Astrocyte of the spinal cord (primary cell): ENCODE data around the gene PRRT1B.

Experiments
- DNase-seq: peaks from one replicate; pipeline ENCODE4 v3.0.0; 2011; ENCODE audit warnings: low read depth, low spot score
- H3K4me3 ChIP-seq: 2 replicates; pipeline ENCODE4 v1.5.1; 2011; ENCODE audit warnings: low read depth, mild to moderate bottlenecking, low read length, moderate library complexity
- in situ Hi-C: cut with HindIII; loops from 2 replicates; pipeline ENCODE4 v1.10.0; 2017; ENCODE audit warnings: low sequenced_read_pairs
- TF ChIP-seq, protein P1 (sequence below): IDR thresholded peaks from 2 replicates; pipeline ENCODE4 v1.5.1; 2012; ENCODE audit warnings: low read depth, mild to moderate bottlenecking, low read length, inconsistent platforms

Gene PRRT1B

DNA sequence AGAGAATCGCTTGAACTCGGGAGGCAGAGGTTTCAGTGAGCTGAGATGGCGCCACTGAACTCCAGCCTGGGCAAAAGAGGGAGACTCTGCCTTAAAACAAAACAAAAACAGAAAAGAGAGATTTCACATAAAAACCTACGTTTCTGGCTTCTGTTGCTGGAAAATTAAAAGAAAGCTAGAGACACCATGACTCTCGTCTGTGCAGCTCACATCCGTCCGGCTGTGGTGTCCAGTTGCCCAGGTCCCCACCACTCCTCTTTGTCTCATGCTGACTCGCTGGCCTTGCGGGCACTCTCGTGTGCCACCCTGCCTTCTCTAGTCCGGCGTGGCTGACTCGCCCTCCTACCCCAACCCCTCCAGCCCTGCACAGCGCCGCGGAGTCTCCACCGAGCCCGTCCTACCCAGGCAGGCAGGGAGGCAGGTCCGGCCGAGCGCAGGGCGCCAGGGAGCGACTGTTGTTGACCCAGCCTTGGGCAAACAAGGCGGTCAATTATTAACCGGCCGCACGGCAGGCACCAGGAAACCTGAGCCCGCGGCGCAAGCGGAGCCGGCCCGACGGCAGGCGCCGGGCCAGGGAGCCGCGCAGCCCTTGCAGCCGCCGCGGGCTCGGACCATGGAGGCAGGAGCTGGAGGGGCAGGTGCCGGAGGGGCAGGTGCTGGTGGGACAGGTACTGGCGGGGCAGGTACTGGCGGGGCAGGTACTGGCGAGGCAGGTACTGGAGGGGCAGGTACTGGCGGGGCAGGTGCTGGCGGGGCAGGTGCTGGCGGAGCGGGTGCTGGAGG, at the start of gene PRRT1B:
TSS of gene PRRT1B (plus strand) at position 521 of the 783 bp plus-strand sequence. CDS start at position 614, 93 bp downstream.
- DNase-seq = no peak
- H3K4me3 ChIP-seq = no peak within 1 kb of the TSS
- in situ Hi-C loops = no loop called here
- TF ChIP-seq, protein P1, sequence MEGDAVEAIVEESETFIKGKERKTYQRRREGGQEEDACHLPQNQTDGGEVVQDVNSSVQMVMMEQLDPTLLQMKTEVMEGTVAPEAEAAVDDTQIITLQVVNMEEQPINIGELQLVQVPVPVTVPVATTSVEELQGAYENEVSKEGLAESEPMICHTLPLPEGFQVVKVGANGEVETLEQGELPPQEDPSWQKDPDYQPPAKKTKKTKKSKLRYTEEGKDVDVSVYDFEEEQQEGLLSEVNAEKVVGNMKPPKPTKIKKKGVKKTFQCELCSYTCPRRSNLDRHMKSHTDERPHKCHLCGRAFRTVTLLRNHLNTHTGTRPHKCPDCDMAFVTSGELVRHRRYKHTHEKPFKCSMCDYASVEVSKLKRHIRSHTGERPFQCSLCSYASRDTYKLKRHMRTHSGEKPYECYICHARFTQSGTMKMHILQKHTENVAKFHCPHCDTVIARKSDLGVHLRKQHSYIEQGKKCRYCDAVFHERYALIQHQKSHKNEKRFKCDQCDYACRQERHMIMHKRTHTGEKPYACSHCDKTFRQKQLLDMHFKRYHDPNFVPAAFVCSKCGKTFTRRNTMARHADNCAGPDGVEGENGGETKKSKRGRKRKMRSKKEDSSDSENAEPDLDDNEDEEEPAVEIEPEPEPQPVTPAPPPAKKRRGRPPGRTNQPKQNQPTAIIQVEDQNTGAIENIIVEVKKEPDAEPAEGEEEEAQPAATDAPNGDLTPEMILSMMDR = no peak

DNA sequence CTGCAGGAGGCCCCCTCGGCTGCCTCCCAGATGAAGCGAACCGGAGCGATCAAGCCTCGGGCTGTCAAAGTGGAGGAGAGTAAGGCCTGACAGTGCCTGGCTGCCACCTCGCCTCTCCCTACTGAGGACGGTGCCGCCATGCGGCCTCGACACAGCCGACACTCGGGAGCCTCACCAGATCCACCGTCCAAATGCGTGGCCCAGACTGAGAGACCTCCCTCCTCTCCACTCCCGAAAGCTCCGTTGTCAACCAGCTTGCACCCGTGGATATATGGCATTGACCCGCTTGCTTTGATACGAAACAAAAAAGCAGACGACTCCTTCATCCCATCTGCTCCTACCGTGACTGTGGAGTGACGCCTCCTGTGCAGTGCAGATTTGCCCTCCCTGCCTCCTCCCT, 49.5 kb upstream of the PRRT1B start:
- no peak for DNase-seq
- TF ChIP-seq, protein P1 = no peak
- H3K4me3 ChIP-seq = no peak overlapping the region
- in situ Hi-C loops = no loop called here

DNA sequence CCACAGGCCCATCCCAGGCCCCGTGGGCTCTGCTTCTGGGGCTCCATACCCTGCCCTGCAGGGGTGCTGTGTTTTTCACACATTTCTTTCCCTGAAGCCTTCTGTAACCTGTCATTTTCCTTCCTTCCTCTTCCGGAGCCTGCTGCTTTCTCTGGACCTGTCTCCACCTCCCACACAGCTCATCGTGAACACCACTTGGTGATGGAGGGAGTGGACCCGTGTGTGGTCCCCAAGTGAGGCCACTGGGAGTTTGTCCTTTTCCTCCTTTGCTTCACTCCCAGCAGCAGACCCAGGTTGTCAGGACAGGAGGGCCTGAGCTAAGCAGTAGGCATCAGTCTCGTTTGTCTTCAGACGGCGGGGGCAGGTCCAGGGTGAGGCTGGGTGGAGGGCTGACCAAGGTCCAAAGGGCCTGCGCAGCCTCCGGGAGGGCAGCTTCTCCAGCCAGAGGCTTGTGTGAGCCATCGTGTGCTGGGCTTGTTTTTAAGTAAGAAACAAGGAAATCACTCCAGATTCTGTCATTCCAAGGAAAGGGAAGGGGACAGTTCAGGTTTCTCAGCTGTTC, 48.4 kb upstream of the PRRT1B start:
- TF ChIP-seq, protein P1 = no peak
- in situ Hi-C loops = no loop called here
- DNase-seq = no peak
- no peak overlapping the region for H3K4me3 ChIP-seq

DNA sequence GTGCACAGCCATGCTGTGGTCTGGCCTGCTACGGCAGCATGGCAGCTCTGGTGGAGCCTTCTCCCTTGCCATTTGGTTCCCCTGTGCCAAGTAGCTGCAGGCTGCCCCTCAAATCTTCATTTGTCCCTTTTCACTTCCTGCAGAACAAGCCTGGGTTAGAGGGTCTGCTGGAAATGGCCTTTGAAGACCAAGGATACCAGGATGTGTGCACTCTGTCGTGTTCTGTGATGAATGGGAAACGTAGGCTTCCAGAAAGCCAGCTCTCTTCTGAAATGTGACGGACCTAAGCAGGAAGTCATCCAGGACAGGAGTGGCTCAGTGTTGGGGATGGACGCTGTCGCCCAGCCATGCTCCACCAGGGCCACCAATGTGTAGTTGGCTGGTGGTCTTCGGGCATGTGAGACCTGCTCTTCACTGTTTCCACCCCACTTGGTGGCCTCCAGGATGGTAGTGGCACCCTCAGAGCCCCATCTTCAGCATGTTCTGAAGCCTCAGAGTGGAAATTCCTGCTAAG, 46.0 kb upstream of the PRRT1B start:
- in situ Hi-C loops = no loop called here
- no peak for DNase-seq
- TF ChIP-seq, protein P1 = no peak
- no peak overlapping the region for H3K4me3 ChIP-seq

DNA sequence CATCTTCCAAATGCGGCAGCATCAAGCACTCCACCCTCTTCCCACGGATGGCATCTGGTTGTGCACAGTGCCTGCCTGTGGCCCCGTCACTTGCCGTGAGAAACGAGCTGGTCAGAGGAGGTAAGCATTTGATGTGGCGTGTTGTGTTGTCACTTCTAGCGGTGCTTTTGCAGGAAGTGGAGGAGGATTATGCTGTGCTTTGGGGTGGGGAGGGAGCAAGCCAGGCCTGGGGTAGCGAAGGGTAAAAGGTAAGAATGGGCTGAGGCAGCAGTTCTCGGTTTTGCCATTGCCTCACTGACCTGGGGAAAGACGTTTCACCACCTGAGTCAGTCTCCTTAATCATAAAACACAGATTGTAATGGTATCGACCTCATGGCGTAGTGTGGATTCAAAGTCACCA, 44.9 kb upstream of the PRRT1B start:
- in situ Hi-C loops = no loop called here
- TF ChIP-seq, protein P1 = no peak
- no peak overlapping the region for H3K4me3 ChIP-seq
- no peak for DNase-seq

DNA sequence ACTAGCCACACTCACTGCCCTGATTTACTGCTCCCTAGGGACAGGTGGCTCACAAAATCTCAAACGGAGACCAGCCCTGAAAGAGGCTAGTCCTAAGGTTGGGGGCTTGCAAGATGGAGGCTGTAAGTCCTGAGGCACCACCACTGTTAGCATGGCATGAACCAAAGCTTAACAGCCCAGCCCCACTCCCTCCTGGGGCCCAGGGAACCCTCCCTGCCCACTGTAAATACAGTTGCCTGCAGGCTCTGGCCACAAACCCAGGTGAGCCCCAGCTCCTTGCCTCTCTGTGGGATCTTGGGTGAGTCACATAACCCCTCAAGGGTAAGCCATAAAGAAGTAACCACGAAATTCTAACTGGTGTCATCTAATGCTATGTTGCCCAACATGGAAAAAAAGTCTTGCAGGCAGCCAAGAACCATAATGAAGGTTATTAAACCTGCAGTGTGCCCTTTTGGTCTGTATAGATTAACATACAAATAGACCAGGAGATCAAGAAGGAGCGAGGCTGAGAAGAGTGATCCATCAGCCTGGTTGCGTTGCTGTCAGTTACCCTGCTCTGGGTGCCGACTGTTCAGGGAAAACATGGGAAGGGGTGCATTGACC, 44.3 kb upstream of the PRRT1B start:
- TF ChIP-seq, protein P1 = no peak
- in situ Hi-C loops = no loop called here
- peak; percentile 78 for DNase-seq

More for the DNA sequence above, 44.3 kb upstream of the PRRT1B start:
- no peak overlapping the region for H3K4me3 ChIP-seq
